SJSA1 (cell line): ENCODE results near the gene PRUNE1. TPM values are rescaled to one million over a fixed set of nuclear protein-coding genes. Genes with fewer than 3 reads are reported as not detected.

Source experiments
- DNase-seq, 2 experiments: peaks; one replicate each; pipeline ENCODE4 v3.0.0-alpha.2; 2015 to 2020; ENCODE audit warnings: low spot score in 2 of 2, low read depth in 1 of 2
- H3K27ac ChIP-seq: fragments of 250-450 bp; sonication (Bioruptor Pico); 2 replicates; pipeline ENCODE4 v1.5.1; 2020; ENCODE audit warnings: mild to moderate bottlenecking, moderate library complexity
- H3K27me3 ChIP-seq: fragments of 250-450 bp; sonication (Bioruptor Pico); replicated peaks from 2 replicates; pipeline ENCODE4 v1.5.1; 2020; ENCODE audit warnings: mild to moderate bottlenecking, moderate library complexity
- H3K36me3 ChIP-seq: fragments of 250-450 bp; sonication (Bioruptor Pico); 2 replicates; pipeline ENCODE4 v1.5.1; 2020; ENCODE audit warnings: mild to moderate bottlenecking
- H3K4me1 ChIP-seq: fragments of 250-450 bp; sonication (Bioruptor Pico); replicated peaks from 2 replicates; pipeline ENCODE4 v1.6.1; 2021; ENCODE audit warnings: mild to moderate bottlenecking
- H3K4me3 ChIP-seq: fragments of 250-450 bp; sonication (Bioruptor Pico); 2 replicates; pipeline ENCODE4 v1.5.1; 2020; ENCODE audit warnings: mild to moderate bottlenecking
- H3K9me3 ChIP-seq: fragments of 250-450 bp; sonication (Bioruptor Pico); replicated peaks from 2 replicates; pipeline ENCODE4 v1.5.1; 2020; ENCODE audit warnings: mild to moderate bottlenecking
- total RNA-seq: library from RNA; depleted of rRNA; stranded (reverse); fragments of >200 nt; shearing (Covaris generic); gene quantifications from 2 replicates; pipeline ENCODE4 v1.2.3, GENCODE V29; 2014

The PRUNE1 gene
- total RNA-seq, 1 experiment from 2014 or later: 22.3 TPM

DNA sequence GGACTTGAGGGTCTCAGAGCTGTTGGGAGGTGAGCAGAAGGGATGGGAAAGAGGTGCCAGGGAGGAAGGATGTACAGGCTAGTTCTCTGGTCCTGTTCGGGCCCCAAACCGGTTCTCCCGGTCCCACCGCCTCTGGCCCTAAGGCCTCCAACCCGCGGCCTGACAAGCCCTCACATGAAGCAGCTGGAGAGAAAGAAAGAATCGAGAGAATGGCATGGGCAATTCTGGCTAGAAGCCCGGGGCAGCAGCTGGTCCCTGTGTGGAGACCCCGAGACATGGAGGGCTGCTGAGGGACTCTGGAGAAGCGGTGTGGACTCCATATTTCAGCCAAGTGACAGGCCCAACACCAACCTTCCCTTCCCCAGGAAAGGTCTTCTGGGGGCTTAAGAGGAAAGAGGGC lies 50.4 kb downstream of the PRUNE1 start:
- DNase-seq: no peak
- Histone ChIP-seq H3K36me3 (peaks cover 48% of the 10 kb centered on the region), H3K27me3 (no peaks in the 10 kb centered on the region), H3K27ac (peak overlapping the region; percentile 84), H3K4me3 (peak overlapping the region; percentile 79), H3K4me1 (peaks cover 31% of the 10 kb centered on the region), H3K9me3 (no peaks in the 10 kb centered on the region)

DNA sequence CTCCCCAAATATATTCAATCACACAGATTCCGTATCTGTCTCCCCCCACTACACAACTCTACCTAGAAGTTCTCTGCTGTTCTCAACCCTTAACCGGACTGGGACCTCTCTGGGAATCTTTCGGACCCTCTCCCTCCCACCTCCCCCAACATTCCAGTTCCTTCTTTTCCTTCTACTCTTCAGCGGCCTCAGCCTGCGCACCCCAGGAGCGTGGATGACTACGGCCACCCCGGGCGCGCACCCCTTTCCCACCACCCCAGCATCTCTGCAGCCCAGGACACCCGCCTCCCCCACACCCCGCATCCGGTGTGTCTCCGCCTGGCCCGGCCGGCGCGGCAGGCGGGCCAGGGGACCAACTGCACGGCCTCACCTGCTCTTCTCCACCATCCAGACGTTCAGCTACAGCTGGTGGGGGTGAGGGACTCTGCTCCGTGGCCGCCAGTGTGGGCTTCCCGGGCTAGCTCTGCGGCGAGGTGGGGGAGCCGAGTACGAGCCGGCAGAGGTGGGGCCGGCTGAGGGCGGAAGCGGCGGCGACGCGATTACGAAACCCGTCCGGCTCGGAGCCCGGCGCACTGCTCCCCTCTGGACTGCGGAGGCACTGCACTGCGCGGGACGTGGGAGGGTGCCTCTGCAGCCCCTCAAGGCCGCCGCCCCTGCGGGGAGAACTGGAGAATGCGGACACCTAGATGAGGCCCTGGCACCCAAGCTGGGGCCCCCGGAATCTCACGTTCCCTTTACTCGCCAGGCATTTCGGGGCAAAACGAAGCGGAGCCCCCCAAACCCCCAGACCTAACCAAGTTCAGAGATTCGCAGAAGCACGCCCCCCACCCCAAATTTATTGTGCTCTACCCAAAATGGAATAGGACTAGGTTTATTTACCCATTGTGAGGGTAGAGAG lies 51.1 kb downstream of the PRUNE1 start, which contains the start of gene CDC42SE1:
Gene CDC42SE1 (minus strand): TSS at position 514 of the 898 bp plus-strand sequence. CDS start 3,892 bp downstream, outside the sequence.
- Histone ChIP-seq H3K27me3 (no peaks in the 10 kb centered on the region), H3K9me3 (no peaks in the 10 kb centered on the region), H3K27ac (peak within 1 kb of the TSS; percentile 84), H3K4me1 (peaks cover 31% of the 10 kb centered on the region), H3K4me3 (peak within 1 kb of the TSS; percentile 79), H3K36me3 (peaks cover 41% of the 10 kb centered on the region)
- DNase-seq: peak; percentile 89 to 90

DNA sequence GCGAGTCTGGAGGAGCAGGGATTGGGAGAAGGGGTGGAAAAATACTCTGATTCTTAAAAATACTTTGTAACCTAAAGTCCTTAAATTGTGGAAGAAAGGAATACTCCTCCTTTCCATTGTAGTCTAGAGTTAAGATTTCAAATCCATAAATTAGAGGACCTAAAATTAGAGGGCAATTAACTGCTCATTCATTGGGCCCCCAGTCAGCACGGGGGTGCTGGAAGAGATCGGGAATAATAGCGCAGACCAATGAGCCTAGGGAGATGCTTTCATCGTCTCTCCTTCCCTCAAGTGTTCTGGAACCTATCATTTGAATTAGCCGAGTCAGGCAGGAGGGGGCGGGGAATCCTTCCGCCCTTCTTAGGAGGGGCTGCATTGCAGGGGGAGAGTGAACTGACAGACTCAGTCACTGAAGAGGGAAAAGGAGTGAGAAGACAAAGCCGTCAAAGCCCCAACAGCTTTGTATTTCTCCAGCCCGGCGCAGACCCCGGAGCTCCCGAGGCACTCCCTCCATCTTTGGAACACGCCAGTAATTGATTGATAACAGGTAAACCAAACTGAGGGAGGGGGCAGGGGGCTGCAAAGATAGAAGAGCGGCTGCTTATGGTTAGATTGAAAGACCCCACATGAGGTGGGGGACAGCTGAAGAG lies 51.9 kb downstream of the PRUNE1 start, which contains the start of gene MLLT11:
Gene MLLT11 (plus strand): TSS at position 391 of the 650 bp plus-strand sequence. CDS start 6,828 bp downstream, outside the sequence.
- Histone ChIP-seq H3K27me3 (no peaks in the 10 kb centered on the region), H3K36me3 (peaks cover 34% of the 10 kb centered on the region), H3K4me1 (peaks cover 31% of the 10 kb centered on the region), H3K27ac (peak within 1 kb of the TSS; percentile 84), H3K4me3 (peak within 1 kb of the TSS; percentile 79), H3K9me3 (no peaks in the 10 kb centered on the region)
- DNase-seq: peak; percentile 73 to 76

DNA sequence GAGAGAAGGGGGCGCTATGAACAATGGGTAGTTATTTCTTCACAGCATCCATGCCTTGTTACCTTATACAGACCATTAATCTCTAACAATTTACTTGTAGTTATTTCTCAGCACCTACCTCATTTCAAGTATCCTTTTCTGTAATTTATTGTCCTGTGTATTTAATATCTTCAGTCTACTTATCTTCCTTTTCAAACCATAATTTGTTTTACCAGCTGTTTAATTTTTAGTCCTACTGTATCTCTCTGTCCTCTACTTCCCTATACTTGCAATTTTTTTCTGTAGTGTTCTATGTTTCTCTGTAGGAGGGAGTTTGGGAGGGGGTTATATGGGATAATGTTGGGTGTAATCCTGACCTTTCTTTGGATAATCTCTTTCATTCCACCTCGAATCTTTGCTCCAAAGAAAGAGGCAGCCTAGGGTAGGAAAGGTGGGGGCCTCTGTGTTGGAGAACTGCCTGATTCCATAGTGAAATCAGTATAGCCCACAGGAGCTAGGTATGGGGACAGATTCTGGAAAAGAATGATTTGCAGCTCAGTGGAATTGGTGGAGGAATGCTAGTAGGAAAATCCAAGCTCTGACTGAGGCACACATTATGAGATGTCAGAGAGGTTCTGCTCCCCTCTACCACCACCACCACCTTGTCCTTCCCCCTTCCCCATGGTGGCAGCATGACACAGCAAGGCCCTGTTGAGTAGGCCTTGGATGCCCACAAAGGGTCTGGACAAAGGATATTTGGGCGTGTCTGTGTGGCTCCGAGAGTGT lies 52.6 kb downstream of the PRUNE1 start:
- peaks cover 31% of the 10 kb centered on the region for H3K4me1 ChIP-seq
- H3K36me3 ChIP-seq: peaks cover 27% of the 10 kb centered on the region
- no peaks in the 10 kb centered on the region for H3K27me3 ChIP-seq
- no peaks in the 10 kb centered on the region for H3K9me3 ChIP-seq
- DNase-seq: peak in 1 of 2 experiments; percentile 39
- peak overlapping the region; percentile 84 for H3K27ac ChIP-seq
- peak overlapping the region; percentile 79 for H3K4me3 ChIP-seq

DNA sequence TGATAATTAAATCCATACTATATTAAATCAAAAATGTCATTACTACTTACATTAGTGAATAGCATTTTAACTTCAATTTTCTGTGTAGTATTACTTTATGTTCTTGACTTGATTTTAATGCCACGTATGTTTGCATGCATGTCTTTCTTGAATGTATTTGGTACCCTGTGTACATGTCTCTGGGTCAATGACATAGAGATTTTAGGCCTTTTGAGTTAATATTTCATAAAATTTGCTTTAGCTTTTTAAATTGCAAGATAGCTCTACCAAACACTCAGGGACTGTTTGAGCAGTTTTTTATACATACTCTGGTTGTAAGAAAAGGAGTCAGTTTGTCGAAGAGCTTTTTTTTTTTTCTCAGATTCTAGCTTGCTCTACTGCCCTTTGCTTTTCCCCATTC lies 53.5 kb downstream of the PRUNE1 start:
- Histone ChIP-seq H3K4me1 (peaks cover 30% of the 10 kb centered on the region), H3K4me3 (no peak overlapping the region), H3K36me3 (peaks cover 18% of the 10 kb centered on the region), H3K27ac (peak overlapping the region; percentile 84), H3K27me3 (no peaks in the 10 kb centered on the region), H3K9me3 (no peaks in the 10 kb centered on the region)
- DNase-seq: no peak

DNA sequence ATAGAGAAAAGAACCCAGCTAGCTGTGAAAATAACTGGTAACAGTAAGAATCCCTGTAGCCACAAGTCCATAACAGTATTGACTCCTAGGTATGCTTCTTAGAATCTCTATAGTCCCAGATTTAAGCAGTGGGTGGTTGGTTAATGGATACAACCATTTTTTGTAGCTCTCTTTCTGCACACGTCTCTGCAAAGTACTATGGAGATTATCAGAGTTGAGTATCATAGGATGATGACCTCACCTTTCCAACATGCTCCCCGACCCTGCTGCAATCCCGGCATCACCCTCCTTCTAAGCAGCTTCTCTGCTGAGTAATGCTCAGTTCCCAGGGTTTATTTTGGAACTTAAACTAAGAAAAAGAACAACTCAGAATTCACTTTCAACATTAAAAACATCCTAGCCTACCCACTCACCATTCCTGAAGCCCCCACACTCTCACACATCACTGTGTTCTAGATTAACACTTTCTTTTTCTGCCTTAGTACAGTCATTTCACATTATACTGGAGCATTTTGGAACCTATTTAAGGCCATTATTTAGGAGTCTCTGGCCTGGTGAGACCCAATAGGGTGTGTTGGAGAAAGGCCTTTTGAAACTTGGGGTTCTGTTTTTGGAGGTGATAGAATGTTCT lies 54.6 kb downstream of the PRUNE1 start:
- Histone ChIP-seq H3K36me3 (0 out of 2 replicates have a peak, but pooled peaks cover 9% of the 10 kb centered on the region), H3K9me3 (no peaks in the 10 kb centered on the region), H3K4me3 (no peak overlapping the region), H3K27ac (peak overlapping the region; percentile 71), H3K27me3 (no peaks in the 10 kb centered on the region), H3K4me1 (peaks cover 19% of the 10 kb centered on the region)
- peak; percentile 36 to 65 for DNase-seq

DNA sequence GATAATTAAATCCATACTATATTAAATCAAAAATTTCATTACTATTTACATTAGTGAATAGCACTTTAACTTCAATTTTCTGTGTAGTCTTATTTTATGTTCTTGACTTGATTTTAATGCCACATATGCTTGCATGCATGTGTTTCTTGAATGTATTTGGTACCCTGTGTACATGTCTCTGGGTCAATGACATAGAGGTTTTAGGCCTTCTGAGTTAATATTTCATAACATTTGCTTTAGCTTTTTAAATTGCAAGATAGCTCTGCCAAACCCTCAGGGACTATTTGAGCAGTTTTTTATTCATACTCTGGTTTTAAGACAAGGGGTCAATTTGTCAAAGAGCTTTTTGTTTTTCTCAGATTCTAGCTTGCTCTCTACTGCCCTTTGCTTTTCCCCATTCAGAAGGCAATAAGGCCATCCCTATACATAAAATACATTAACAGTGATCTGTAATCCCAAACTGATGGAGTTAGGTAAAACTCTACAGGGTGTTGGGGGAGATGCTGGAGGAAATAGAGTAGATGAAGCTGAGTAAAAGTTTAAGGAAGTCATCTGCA lies 56.9 kb downstream of the PRUNE1 start:
- Histone ChIP-seq H3K4me1 (peaks cover 16% of the 10 kb centered on the region), H3K27ac (no peak overlapping the region), H3K36me3 (peaks cover 13% of the 10 kb centered on the region), H3K27me3 (no peaks in the 10 kb centered on the region), H3K4me3 (no peak overlapping the region), H3K9me3 (no peaks in the 10 kb centered on the region)
- DNase-seq: no peak

DNA sequence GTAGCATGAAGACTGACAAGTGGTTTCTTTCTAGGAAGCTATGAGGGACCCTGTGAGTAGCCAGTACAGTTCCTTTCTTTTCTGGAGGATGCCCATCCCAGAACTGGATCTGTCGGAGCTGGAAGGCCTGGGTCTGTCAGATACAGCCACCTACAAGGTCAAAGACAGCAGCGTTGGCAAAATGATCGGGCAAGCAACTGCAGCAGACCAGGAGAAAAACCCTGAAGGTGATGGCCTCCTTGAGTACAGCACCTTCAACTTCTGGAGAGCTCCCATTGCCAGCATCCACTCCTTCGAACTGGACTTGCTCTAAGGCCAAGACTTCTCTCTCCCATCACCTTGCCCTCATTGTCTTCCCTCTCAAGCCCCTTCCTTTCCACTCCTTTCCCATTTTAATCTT lies 58.9 kb downstream of the PRUNE1 start:
- H3K9me3 ChIP-seq: no peaks in the 10 kb centered on the region
- peaks cover 13% of the 10 kb centered on the region for H3K36me3 ChIP-seq
- H3K4me3 ChIP-seq: no peak overlapping the region
- DNase-seq: no peak
- H3K27ac ChIP-seq: no peak overlapping the region
- no peaks in the 10 kb centered on the region for H3K27me3 ChIP-seq
- H3K4me1 ChIP-seq: peaks cover 12% of the 10 kb centered on the region

DNA sequence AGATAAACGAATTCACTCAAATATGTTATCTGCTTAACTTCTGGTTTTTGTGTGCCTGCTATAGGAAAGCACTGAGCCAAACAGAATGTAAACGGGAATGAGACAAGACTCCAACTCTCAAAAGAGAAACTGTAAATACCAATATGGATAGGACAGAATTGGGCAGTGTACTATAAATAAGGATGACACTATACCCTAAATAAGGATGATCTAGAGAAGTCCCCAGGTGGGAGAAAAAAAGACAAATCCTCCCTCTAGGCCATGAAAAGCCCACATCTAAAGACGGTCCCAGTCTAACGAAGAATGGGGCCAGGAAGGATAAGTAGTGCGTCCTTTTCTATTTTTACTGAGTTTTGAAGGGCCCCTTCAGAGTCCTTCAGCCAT lies 60.8 kb downstream of the PRUNE1 start:
- Histone ChIP-seq H3K27ac (no peak overlapping the region), H3K9me3 (no peaks in the 10 kb centered on the region), H3K27me3 (no peaks in the 10 kb centered on the region), H3K4me1 (peaks cover 5% of the 10 kb centered on the region), H3K4me3 (no peak overlapping the region), H3K36me3 (peaks cover 9% of the 10 kb centered on the region)
- DNase-seq: no peak

DNA sequence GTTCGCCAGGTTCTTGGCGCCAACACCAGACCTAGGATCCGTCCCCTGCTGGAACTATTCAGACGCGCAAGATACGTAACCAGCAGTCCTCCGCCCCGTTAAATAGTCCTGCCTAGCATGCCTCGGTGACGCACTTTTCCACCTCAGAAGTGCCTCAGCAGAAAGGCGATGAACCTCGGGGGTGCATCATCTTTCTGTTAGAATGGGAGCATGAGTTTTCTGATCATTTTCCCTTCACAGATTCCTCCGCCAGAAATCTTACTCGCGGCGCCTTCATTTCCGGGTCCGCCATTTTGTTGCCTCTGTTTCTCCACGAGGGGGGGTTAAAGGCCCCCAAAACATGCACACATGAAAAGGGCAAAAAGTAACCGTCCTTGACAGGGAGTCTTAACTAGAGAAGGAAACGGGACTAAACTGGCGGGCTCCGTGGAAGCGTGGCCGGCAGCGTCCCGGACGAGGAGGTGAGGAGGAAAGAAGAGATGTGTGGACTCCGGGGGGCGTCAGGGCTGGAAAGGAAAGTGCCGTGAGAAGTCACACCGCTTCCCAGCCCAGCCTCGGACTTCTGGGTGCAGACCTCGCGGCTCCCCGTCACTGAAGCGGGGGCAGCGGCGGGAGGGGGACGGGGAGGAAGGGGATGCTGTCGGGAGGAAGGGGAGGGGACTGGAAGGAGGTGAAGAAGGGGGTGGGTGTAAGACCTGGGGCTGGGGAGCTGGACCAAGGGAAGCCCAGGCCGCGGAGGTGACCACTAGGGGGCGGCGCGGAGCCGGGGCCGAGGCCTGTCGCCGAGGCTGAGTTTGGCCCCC lies 62.4 kb downstream of the PRUNE1 start, which contains the start of gene GABPB2:
Gene GABPB2 (plus strand): TSS at position 288 of the 803 bp plus-strand sequence. CDS start 17,429 bp downstream, outside the sequence.
- peak within 1 kb of the TSS; percentile 51 for H3K4me3 ChIP-seq
- H3K27me3 ChIP-seq: no peaks in the 10 kb centered on the region

DNA sequence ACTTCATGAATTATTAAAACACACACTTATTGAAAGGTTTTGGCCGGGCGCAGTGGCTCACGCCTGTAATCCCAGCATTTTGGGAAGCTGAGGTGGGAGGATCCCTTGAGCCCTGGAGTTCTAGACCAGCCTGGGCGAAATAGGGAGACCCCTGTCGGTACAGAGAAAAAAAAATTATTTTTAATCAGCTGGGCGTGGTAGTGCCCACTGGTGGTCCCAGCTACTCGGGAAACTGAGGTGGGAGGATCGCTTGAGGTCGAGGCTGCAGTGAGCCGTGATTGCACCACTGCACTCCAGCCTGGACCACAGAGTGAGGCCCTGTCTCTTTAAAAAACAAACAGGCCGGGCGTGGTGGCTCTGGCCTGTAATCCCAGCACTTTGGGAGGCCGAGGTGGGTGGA lies 64.0 kb downstream of the PRUNE1 start:
- Histone ChIP-seq H3K9me3 (no peaks in the 10 kb centered on the region), H3K27me3 (no peaks in the 10 kb centered on the region), H3K27ac (no peak overlapping the region), H3K4me1 (peaks cover 5% of the 10 kb centered on the region), H3K4me3 (no peak overlapping the region), H3K36me3 (peaks cover 9% of the 10 kb centered on the region)
- no peak for DNase-seq

More for the DNA sequence above, 62.4 kb downstream of the PRUNE1 start, which contains the start of gene GABPB2:
- DNase-seq: peak; percentile 92 to 97
- Histone ChIP-seq H3K27ac (peak within 1 kb of the TSS; percentile 96), H3K9me3 (no peaks in the 10 kb centered on the region), H3K4me1 (peaks cover 5% of the 10 kb centered on the region), H3K36me3 (peaks cover 9% of the 10 kb centered on the region)
